Osteoblast (primary cell): ENCODE results near the gene CFAP100. TPM values are rescaled to one million over a fixed set of nuclear protein-coding genes. Genes with fewer than 3 reads are reported as not detected.

Source experiments
- DNase-seq: peaks from one replicate; pipeline ENCODE4 v3.0.0; 2011; ENCODE audit warnings: low spot score, mixed read lengths; ENCODE audit not compliant: insufficient read length; ENCODE audit errors: missing footprints
- H2AFZ ChIP-seq: 2 replicates; pipeline ENCODE4 v1.6.0; 2011; ENCODE audit warnings: mild to moderate bottlenecking, low read length
- H3K27ac ChIP-seq: 2 replicates; pipeline ENCODE4 v1.5.1; 2011; ENCODE audit warnings: mild to moderate bottlenecking, low read depth, low read length, moderate library complexity
- H3K27me3 ChIP-seq: 2 replicates; pipeline ENCODE4 v1.6.0; 2012; ENCODE audit warnings: mild to moderate bottlenecking, control low read depth, inconsistent platforms, low read length, moderate library complexity; ENCODE audit not compliant: insufficient read depth
- H3K36me3 ChIP-seq: 2 replicates; pipeline ENCODE4 v1.5.1; 2011; ENCODE audit warnings: mild to moderate bottlenecking, low read length, control low read depth, moderate library complexity; ENCODE audit not compliant: insufficient read depth
- H3K4me1 ChIP-seq: 2 replicates; pipeline ENCODE4 v1.5.1; 2011; ENCODE audit warnings: mild to moderate bottlenecking, low read length, control low read depth, moderate library complexity; ENCODE audit not compliant: insufficient read depth
- H3K4me2 ChIP-seq: 2 replicates; pipeline ENCODE4 v1.6.0; 2011; ENCODE audit warnings: mild to moderate bottlenecking, low read length; ENCODE audit not compliant: insufficient read depth
- H3K4me3 ChIP-seq: fragments of 200-600 bp; sonication (generic); 3 replicates; pipeline ENCODE4 v1.5.1; 2012; ENCODE audit warnings: mild to moderate bottlenecking, low read length, inconsistent platforms; ENCODE audit not compliant: insufficient read depth
- H3K79me2 ChIP-seq: 2 replicates; pipeline ENCODE4 v1.6.0; 2012; ENCODE audit warnings: mild to moderate bottlenecking, low read length, control low read depth, inconsistent platforms; ENCODE audit not compliant: insufficient read depth
- H3K9me3 ChIP-seq: 2 replicates; pipeline ENCODE4 v1.5.1; 2011; ENCODE audit warnings: low read depth, low read length, control low read depth
- H4K20me1 ChIP-seq: 2 replicates; pipeline ENCODE4 v1.6.0; 2012; ENCODE audit warnings: mild to moderate bottlenecking, low read length, control low read depth; ENCODE audit not compliant: insufficient read depth
- CTCF ChIP-seq: IDR thresholded peaks from 2 replicates; pipeline ENCODE4 v1.5.1; 2011; ENCODE audit warnings: mild to moderate bottlenecking, low read depth, low read length, moderate library complexity; ENCODE audit errors: extremely low read depth
- total RNA-seq: library from RNA; depleted of rRNA; stranded (reverse); fragments of >200 nt; gene quantifications from 2 replicates; pipeline ENCODE4 v1.2.3, GENCODE V29; 2012

CFAP100 gene
- total RNA-seq, 1 donor, result not detected

- Histone ChIP-seq H3K27me3 (no peaks in the 10 kb centered on the region), H3K79me2 (no peaks in the 10 kb centered on the region), H3K4me2 (no peak overlapping the region), H3K4me3 (no peak overlapping the region), H3K9me3 (no peaks in the 10 kb centered on the region), H3K36me3 (no peaks in the 10 kb centered on the region), H2AFZ (no peak overlapping the region), H3K27ac (no peak overlapping the region), H3K4me1 (no peaks in the 10 kb centered on the region), H4K20me1 (no peaks in the 10 kb centered on the region)
- no peak for TF ChIP-seq CTCF
- DNase-seq, result no peak
Observed at GRCh38 chr3:126481808-126482502, 87.2 kb downstream of the CFAP100 start.

GRCh38 chr3:126482503-126483255 lies 88.0 kb downstream of the CFAP100 start:
- no peaks in the 10 kb centered on the region for H3K27me3 ChIP-seq
- no peak for DNase-seq
- H3K4me2 ChIP-seq, result no peak overlapping the region
- no peak overlapping the region for H2AFZ ChIP-seq
- no peak overlapping the region for H3K4me3 ChIP-seq
- H4K20me1 ChIP-seq, result no peaks in the 10 kb centered on the region
- no peak overlapping the region for H3K27ac ChIP-seq
- H3K79me2 ChIP-seq, result no peaks in the 10 kb centered on the region
- TF ChIP-seq CTCF, result no peak
- H3K4me1 ChIP-seq, result no peaks in the 10 kb centered on the region
- H3K36me3 ChIP-seq, result no peaks in the 10 kb centered on the region
- no peaks in the 10 kb centered on the region for H3K9me3 ChIP-seq

GRCh38 chr3:126483321-126483761 lies 88.6 kb downstream of the CFAP100 start:
- no peaks in the 10 kb centered on the region for H3K9me3 ChIP-seq
- DNase-seq, result no peak
- no peak overlapping the region for H3K27ac ChIP-seq
- no peaks in the 10 kb centered on the region for H3K36me3 ChIP-seq
- no peaks in the 10 kb centered on the region for H3K27me3 ChIP-seq
- H3K4me3 ChIP-seq, result no peak overlapping the region
- TF ChIP-seq CTCF, result no peak
- H4K20me1 ChIP-seq, result no peaks in the 10 kb centered on the region
- H3K79me2 ChIP-seq, result no peaks in the 10 kb centered on the region
- H3K4me2 ChIP-seq, result no peak overlapping the region
- H3K4me1 ChIP-seq, result no peaks in the 10 kb centered on the region
- no peak overlapping the region for H2AFZ ChIP-seq

- Histone ChIP-seq H3K27ac (no peak overlapping the region), H3K4me2 (no peak overlapping the region), H3K4me3 (no peak overlapping the region), H3K4me1 (no peaks in the 10 kb centered on the region), H3K36me3 (no peaks in the 10 kb centered on the region), H3K79me2 (no peaks in the 10 kb centered on the region), H3K27me3 (no peaks in the 10 kb centered on the region), H2AFZ (no peak overlapping the region), H4K20me1 (no peaks in the 10 kb centered on the region), H3K9me3 (no peaks in the 10 kb centered on the region)
- TF ChIP-seq CTCF, result no peak
- DNase-seq, result no peak
Observed at GRCh38 chr3:126484148-126484547, 89.4 kb downstream of the CFAP100 start.
